Measurements from ENCODE around the gene ARHGEF3.

The ARHGEF3 gene

DNA sequence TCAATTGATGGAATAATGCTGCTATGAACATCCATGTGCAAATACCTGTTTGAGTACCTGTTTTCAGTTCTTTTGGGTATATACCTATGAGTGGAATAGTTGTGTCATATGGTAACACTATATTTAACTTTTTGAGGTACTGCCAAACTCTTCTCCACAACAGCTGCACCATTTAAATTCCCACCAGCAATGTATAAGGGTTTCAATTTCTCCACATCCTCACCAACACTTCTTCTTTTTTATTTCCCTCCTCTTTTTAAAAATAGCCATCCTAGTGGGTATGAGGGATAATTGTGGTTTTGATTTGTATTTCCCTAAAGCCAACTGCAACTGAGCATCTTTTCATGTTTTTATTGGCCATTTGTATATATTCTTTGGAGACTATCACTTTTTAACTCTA is 31.3 kb upstream of the ARHGEF3 start:
- H3K18ac ChIP-seq (ENCODE audit: low read length), result no peak overlapping the region
- H3K27me3 ChIP-seq (ENCODE audit: insufficient read depth, low read length, poor library complexity), result no peaks in the 10 kb centered on the region
- no peak overlapping the region for H2AK5ac ChIP-seq (ENCODE audit: low read length)
- no peak overlapping the region for H2BK15ac ChIP-seq (replicated peaks; ENCODE audit: low read depth)
- H4K8ac ChIP-seq (ENCODE audit: low read depth, low read length), result no peak overlapping the region
- H3K23ac ChIP-seq (ENCODE audit: low read length), result no peak overlapping the region
- H3K56ac ChIP-seq (ENCODE audit: low read length), result no peak overlapping the region
- no peak overlapping the region for H3K4me3 ChIP-seq (ENCODE audit: low read length)
- H3K27ac ChIP-seq (ENCODE audit: low read depth, low read length), result no peak overlapping the region
- H3K9ac ChIP-seq (ENCODE audit: low read length), result no peak overlapping the region
- no peaks in the 10 kb centered on the region for H3K36me3 ChIP-seq (ENCODE audit: control insufficient read depth, insufficient read depth, low read length)
- no peak overlapping the region for H3K4ac ChIP-seq (ENCODE audit: low read depth, low read length)
- no peaks in the 10 kb centered on the region for H3K79me1 ChIP-seq (ENCODE audit: low read length)
- H4K5ac ChIP-seq (ENCODE audit: low read length), result no peak overlapping the region
- no peak for DNase-seq
- no peak overlapping the region for H2BK5ac ChIP-seq (ENCODE audit: low read length)
- no peak overlapping the region for H3K4me2 ChIP-seq (ENCODE audit: low read length)
- H3K4me1 ChIP-seq (ENCODE audit: control insufficient read depth, low read depth, low read length), result no peaks in the 10 kb centered on the region
- no peak overlapping the region for H2BK120ac ChIP-seq (ENCODE audit: low read depth, low read length)
- no peaks in the 10 kb centered on the region for H3K79me2 ChIP-seq (ENCODE audit: control insufficient read depth, insufficient read depth, low read length)

GRCh38 chr3:56831572-56831971 is 29.8 kb upstream of the ARHGEF3 start:
- H3K18ac ChIP-seq (ENCODE audit: low read length), result no peak overlapping the region
- no peaks in the 10 kb centered on the region for H3K27me3 ChIP-seq (ENCODE audit: insufficient read depth, low read length, poor library complexity)
- no peaks in the 10 kb centered on the region for H3K4me1 ChIP-seq (ENCODE audit: control insufficient read depth, low read depth, low read length)
- H2BK120ac ChIP-seq (ENCODE audit: low read depth, low read length), result no peak overlapping the region
- H3K4ac ChIP-seq (ENCODE audit: low read depth, low read length), result no peak overlapping the region
- no peaks in the 10 kb centered on the region for H3K79me1 ChIP-seq (ENCODE audit: low read length)
- no CpG with 5 or more reads among the region's 3 CpGs for WGBS (ENCODE audit: extremely low coverage, insufficient coverage, low lambda C conversion rate)
- no peaks in the 10 kb centered on the region for H3K36me3 ChIP-seq (ENCODE audit: control insufficient read depth, insufficient read depth, low read length)
- H3K27ac ChIP-seq (ENCODE audit: low read depth, low read length), result no peak overlapping the region
- no peak overlapping the region for H3K9ac ChIP-seq (ENCODE audit: low read length)
- H3K79me2 ChIP-seq (ENCODE audit: control insufficient read depth, insufficient read depth, low read length), result no peaks in the 10 kb centered on the region
- H4K5ac ChIP-seq (ENCODE audit: low read length), result no peak overlapping the region
- no peak for DNase-seq
- no peak overlapping the region for H2BK5ac ChIP-seq (ENCODE audit: low read length)
- H4K8ac ChIP-seq (ENCODE audit: low read depth, low read length), result no peak overlapping the region
- no peak overlapping the region for H2AK5ac ChIP-seq (ENCODE audit: low read length)
- no peak overlapping the region for H3K56ac ChIP-seq (ENCODE audit: low read length)
- no peak overlapping the region for H3K4me2 ChIP-seq (ENCODE audit: low read length)
- no peak overlapping the region for H3K4me3 ChIP-seq (ENCODE audit: low read length)
- H2BK15ac ChIP-seq (replicated peaks; ENCODE audit: low read depth), result no peak overlapping the region
- no peak overlapping the region for H3K23ac ChIP-seq (ENCODE audit: low read length)

DNA sequence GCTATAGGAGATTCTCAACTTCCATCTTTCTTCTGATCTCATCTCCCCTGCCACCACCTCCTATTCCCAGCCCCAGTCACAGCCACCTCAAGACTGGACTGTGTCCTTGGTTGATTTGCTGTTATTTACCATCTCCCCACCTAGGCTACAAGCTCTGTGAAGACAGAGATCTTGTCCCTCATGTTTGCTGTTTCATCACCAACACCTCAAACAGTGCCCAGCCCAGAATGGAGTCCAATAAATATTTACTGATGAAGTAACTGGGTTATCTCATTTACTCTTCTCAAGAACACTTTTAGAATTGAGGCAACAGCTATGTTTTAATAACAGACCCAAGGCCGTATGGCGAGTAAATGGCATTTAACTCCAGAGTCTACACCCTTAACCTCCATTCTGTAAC is 29.1 kb upstream of the ARHGEF3 start:
- no peaks in the 10 kb centered on the region for H3K79me2 ChIP-seq (ENCODE audit: control insufficient read depth, insufficient read depth, low read length)
- no peak overlapping the region for H3K9ac ChIP-seq (ENCODE audit: low read length)
- no peaks in the 10 kb centered on the region for H3K36me3 ChIP-seq (ENCODE audit: control insufficient read depth, insufficient read depth, low read length)
- H2BK120ac ChIP-seq (ENCODE audit: low read depth, low read length), result no peak overlapping the region
- no peak overlapping the region for H2BK5ac ChIP-seq (ENCODE audit: low read length)
- no peak overlapping the region for H3K23ac ChIP-seq (ENCODE audit: low read length)
- H3K4me2 ChIP-seq (ENCODE audit: low read length), result no peak overlapping the region
- WGBS (ENCODE audit: extremely low coverage, insufficient coverage, low lambda C conversion rate), result no CpG with 5 or more reads among the region's 2 CpGs
- no peak overlapping the region for H4K8ac ChIP-seq (ENCODE audit: low read depth, low read length)
- H3K4me3 ChIP-seq (ENCODE audit: low read length), result no peak overlapping the region
- no peaks in the 10 kb centered on the region for H3K27me3 ChIP-seq (ENCODE audit: insufficient read depth, low read length, poor library complexity)
- H3K79me1 ChIP-seq (ENCODE audit: low read length), result no peaks in the 10 kb centered on the region
- H3K18ac ChIP-seq (ENCODE audit: low read length), result no peak overlapping the region
- H3K4ac ChIP-seq (ENCODE audit: low read depth, low read length), result no peak overlapping the region
- H2BK15ac ChIP-seq (replicated peaks; ENCODE audit: low read depth), result no peak overlapping the region
- no peak overlapping the region for H3K27ac ChIP-seq (ENCODE audit: low read depth, low read length)
- H2AK5ac ChIP-seq (ENCODE audit: low read length), result no peak overlapping the region
- H3K4me1 ChIP-seq (ENCODE audit: control insufficient read depth, low read depth, low read length), result no peaks in the 10 kb centered on the region
- H4K5ac ChIP-seq (ENCODE audit: low read length), result no peak overlapping the region
- DNase-seq, result no peak
- H3K56ac ChIP-seq (ENCODE audit: low read length), result no peak overlapping the region

GRCh38 chr3:56829533-56829932 is 27.8 kb upstream of the ARHGEF3 start:
- H3K4me3 ChIP-seq (ENCODE audit: low read length), result no peak overlapping the region

GRCh38 chr3:56826831-56827722 is 25.3 kb upstream of the ARHGEF3 start:
- H3K79me2 ChIP-seq (ENCODE audit: control insufficient read depth, insufficient read depth, low read length), result no peaks in the 10 kb centered on the region
- no peaks in the 10 kb centered on the region for H3K79me1 ChIP-seq (ENCODE audit: low read length)
- H4K5ac ChIP-seq (ENCODE audit: low read length), result no peak overlapping the region
- no peak overlapping the region for H3K18ac ChIP-seq (ENCODE audit: low read length)
- H3K4me3 ChIP-seq (ENCODE audit: low read length), result no peak overlapping the region
- H3K56ac ChIP-seq (ENCODE audit: low read length), result no peak overlapping the region
- no peaks in the 10 kb centered on the region for H3K27me3 ChIP-seq (ENCODE audit: insufficient read depth, low read length, poor library complexity)
- no peak overlapping the region for H3K23ac ChIP-seq (ENCODE audit: low read length)
- no peak overlapping the region for H3K4ac ChIP-seq (ENCODE audit: low read depth, low read length)
- H2BK15ac ChIP-seq (replicated peaks; ENCODE audit: low read depth), result no peak overlapping the region
- no peak overlapping the region for H3K27ac ChIP-seq (ENCODE audit: low read depth, low read length)
- H2AK5ac ChIP-seq (ENCODE audit: low read length), result no peak overlapping the region
- no peak overlapping the region for H2BK120ac ChIP-seq (ENCODE audit: low read depth, low read length)
- H2BK5ac ChIP-seq (ENCODE audit: low read length), result no peak overlapping the region
- no peak for DNase-seq
- WGBS (ENCODE audit: extremely low coverage, insufficient coverage, low lambda C conversion rate), result no CpG with 5 or more reads among the region's 5 CpGs
- H4K8ac ChIP-seq (ENCODE audit: low read depth, low read length), result no peak overlapping the region
- H3K36me3 ChIP-seq (ENCODE audit: control insufficient read depth, insufficient read depth, low read length), result no peaks in the 10 kb centered on the region
- H3K9ac ChIP-seq (ENCODE audit: low read length), result no peak overlapping the region
- H3K4me2 ChIP-seq (ENCODE audit: low read length), result no peak overlapping the region
- peaks cover 11% of the 10 kb centered on the region for H3K4me1 ChIP-seq (ENCODE audit: control insufficient read depth, low read depth, low read length)

More at GRCh38 chr3:56829533-56829932, 27.8 kb upstream of the ARHGEF3 start:
- DNase-seq, result no peak
- Histone ChIP-seq H3K4me2 (ENCODE audit: low read length) (no peak overlapping the region), H2AK5ac (ENCODE audit: low read length) (no peak overlapping the region), H3K56ac (ENCODE audit: low read length) (no peak overlapping the region), H4K5ac (ENCODE audit: low read length) (no peak overlapping the region), H3K79me1 (ENCODE audit: low read length) (no peaks in the 10 kb centered on the region), H3K27ac (ENCODE audit: low read depth, low read length) (no peak overlapping the region), H3K27me3 (ENCODE audit: insufficient read depth, low read length, poor library complexity) (no peaks in the 10 kb centered on the region), H3K23ac (ENCODE audit: low read length) (no peak overlapping the region), H3K79me2 (ENCODE audit: control insufficient read depth, insufficient read depth, low read length) (no peaks in the 10 kb centered on the region), H2BK5ac (ENCODE audit: low read length) (no peak overlapping the region), H4K8ac (ENCODE audit: low read depth, low read length) (no peak overlapping the region), H3K18ac (ENCODE audit: low read length) (no peak overlapping the region), H3K9ac (ENCODE audit: low read length) (no peak overlapping the region), H3K36me3 (ENCODE audit: control insufficient read depth, insufficient read depth, low read length) (no peaks in the 10 kb centered on the region), H2BK15ac (replicated peaks; ENCODE audit: low read depth) (no peak overlapping the region), H3K4ac (ENCODE audit: low read depth, low read length) (no peak overlapping the region), H2BK120ac (ENCODE audit: low read depth, low read length) (no peak overlapping the region), H3K4me1 (ENCODE audit: control insufficient read depth, low read depth, low read length) (peaks cover under 1% of the 10 kb centered on the region)
- WGBS (ENCODE audit: extremely low coverage, insufficient coverage, low lambda C conversion rate), result no CpG with 5 or more reads among the region's 1 CpG

Data from mesendoderm (in vitro differentiated cells).